Endothelial cell of umbilical vein (primary cell): Measurements from ENCODE around the gene KLF2. TPM values are rescaled to one million over a fixed set of nuclear protein-coding genes. Genes with fewer than 3 reads are reported as not detected.

Experiments used
- BruUV-seq: library from RNA; stranded (reverse); fragments of 400-500 nt; replicated peaks from 2 replicates; lab custom pipeline; 2021; lab: Mats Ljungman, UMichigan
- CTCF ChIA-PET: fragments of 300-600, 350-600 bp; sonication (Branson Sonifier 250); formaldehyde crosslinking; loops from one replicate; lab custom pipeline; 2021; ENCODE audit warnings: antibody characterized with exemption, inconsistent platforms; lab: Charles Lee
- POLR2A ChIA-PET: fragments of 300-600, 350-600 bp; sonication (Branson Sonifier 250); formaldehyde crosslinking; loops from one replicate; lab custom pipeline; 2021; ENCODE audit warnings: antibody characterized with exemption, inconsistent platforms; lab: Charles Lee
- DNase-seq: peaks from one replicate; pipeline ENCODE4 v3.0.0-alpha.2; 2011; ENCODE audit warnings: low read depth, low spot score
- FAIRE-seq: peaks from 2 replicates; lab custom pipeline; 2011; peaks lifted over from hg19 to GRCh38; lab: Jason Lieb, UNC
- H2AFZ ChIP-seq: 2 replicates; pipeline ENCODE4 v1.6.0; 2012; ENCODE audit warnings: low read depth, low read length, control low read depth, inconsistent platforms
- H3K27ac ChIP-seq: 2 replicates; pipeline ENCODE4 v1.5.1; 2011; ENCODE audit warnings: low read depth, mild to moderate bottlenecking, control low read depth, low read length, moderate library complexity; ENCODE audit not compliant: insufficient read depth
- H3K27me3 ChIP-seq, 2 experiments: 2 replicates each; pipeline versions ENCODE4 v1.6.0 to v1.6.1; 2011; ENCODE audit warnings: low read length in 2 of 2, mixed read lengths in 1 of 2; ENCODE audit not compliant: control insufficient read depth in 2 of 2, insufficient read depth in 2 of 2
- H3K36me3 ChIP-seq, 2 experiments: 2 replicates in 1 of 2; 3 replicates in 1 of 2; pipeline ENCODE4 v1.5.1; 2011; ENCODE audit warnings: low read length in 2 of 2, mild to moderate bottlenecking in 1 of 2, moderate library complexity in 1 of 2; ENCODE audit not compliant: control insufficient read depth in 2 of 2, insufficient read depth in 2 of 2; ENCODE audit errors: extremely low read depth in 1 of 2
- H3K4me1 ChIP-seq: 3 replicates; pipeline ENCODE4 v1.5.1; 2011; ENCODE audit warnings: mild to moderate bottlenecking, low read length; ENCODE audit not compliant: control insufficient read depth, insufficient read depth; ENCODE audit errors: extremely low read depth
- H3K4me2 ChIP-seq: 2 replicates; pipeline ENCODE4 v1.6.1; 2011; ENCODE audit warnings: low read length, control low read depth, mixed read lengths; ENCODE audit not compliant: insufficient read depth
- H3K4me3 ChIP-seq, 3 experiments: fragments of 200-600 bp in 1 of 3; sonication (generic), shearing (Covaris generic) in 1 of 3; replicated peaks in 1 of 3; 2 replicates each; pipeline ENCODE4 v1.5.1; 2011 to 2016; ENCODE audit warnings: control low read depth in 3 of 3, low read length in 3 of 3, mild to moderate bottlenecking in 2 of 3, inconsistent platforms in 1 of 3, low read depth in 1 of 3, moderate library complexity in 1 of 3; ENCODE audit not compliant: insufficient read depth in 1 of 3
- H3K79me2 ChIP-seq: 2 replicates; pipeline ENCODE4 v1.6.0; 2012; ENCODE audit warnings: low read length, inconsistent platforms; ENCODE audit not compliant: control insufficient read depth, insufficient read depth
- H3K9ac ChIP-seq: replicated peaks from 2 replicates; pipeline ENCODE3; 2011; ENCODE audit warnings: low read length, control low read depth; ENCODE audit not compliant: insufficient read depth; ENCODE audit errors: extremely low read depth
- H3K9me1 ChIP-seq: replicated peaks from 3 replicates; pipeline ENCODE4 v1.6.0; 2011; ENCODE audit warnings: mild to moderate bottlenecking, low read length; ENCODE audit not compliant: control insufficient read depth, insufficient read depth; ENCODE audit errors: extremely low read depth
- H3K9me3 ChIP-seq: replicated peaks from 2 replicates; pipeline ENCODE4 v1.5.1; 2012; ENCODE audit warnings: low read length, inconsistent platforms; ENCODE audit not compliant: control insufficient read depth, insufficient read depth
- H4K20me1 ChIP-seq: replicated peaks from 2 replicates; pipeline ENCODE3; 2011; ENCODE audit warnings: mild to moderate bottlenecking, low read length; ENCODE audit not compliant: control insufficient read depth, insufficient read depth; ENCODE audit errors: extremely low read depth
- EZH2 ChIP-seq: IDR thresholded peaks from 2 replicates; pipeline ENCODE4 v1.6.1; 2012; ENCODE audit warnings: borderline replicate concordance, low read depth, mild to moderate bottlenecking, moderate library complexity, low read length, inconsistent platforms; ENCODE audit not compliant: severe bottlenecking
- FOS ChIP-seq: IDR thresholded peaks from 2 replicates; pipeline ENCODE4 v1.6.1; 2011; ENCODE audit warnings: mild to moderate bottlenecking, low read length, moderate library complexity, borderline replicate concordance; ENCODE audit not compliant: insufficient read depth
- GATA2 ChIP-seq: IDR thresholded peaks from 2 replicates; pipeline ENCODE4 v1.7.0; 2011; ENCODE audit warnings: low read depth, mild to moderate bottlenecking, moderate library complexity, mixed read lengths, low read length; ENCODE audit not compliant: insufficient read length, insufficient read depth
- JUN ChIP-seq: IDR thresholded peaks from 2 replicates; pipeline ENCODE4 v1.6.1; 2011; ENCODE audit warnings: borderline replicate concordance, low read depth; ENCODE audit not compliant: insufficient read length, insufficient read depth
- MYC ChIP-seq: IDR thresholded peaks from one replicate; pipeline ENCODE4 v1.6.1; 2011; ENCODE audit warnings: mild to moderate bottlenecking, low read depth, low read length
- POLR2A ChIP-seq: IDR thresholded peaks from 2 replicates; pipeline ENCODE4 v1.6.1; 2012; ENCODE audit warnings: low read depth, mild to moderate bottlenecking, control low read depth, low read length
- POLR2AphosphoS5 ChIP-seq: IDR thresholded peaks from 2 replicates; pipeline ENCODE4 v1.6.1; 2012; ENCODE audit warnings: low read depth, mild to moderate bottlenecking, control low read depth, low read length, moderate library complexity; ENCODE audit not compliant: insufficient read depth
- dilution Hi-C: fragments of 300-500 bp; cut with MboI; formaldehyde crosslinking; loops from one replicate; pipeline ENCODE4 v1.15.0; 2019; ENCODE audit warnings: low sequenced_read_pairs; ENCODE audit not compliant: extremely low pct_ligation_motif_present
- intact Hi-C: fragments of 100-400 bp; cut with micrococcal nuclease; formaldehyde crosslinking; loops from one replicate; pipeline ENCODE4 v1.10.0; 2022
- polyA plus RNA-seq, 4 experiments: library from polyadenylated mRNA; depleted of rRNA in 3 of 4; stranded (reverse) in 3 of 4; unstranded in 1 of 4; fragments of >200 nt; gene quantifications; 2 replicates each; pipeline versions ENCODE4 v1.2.1 to v1.2.3, GENCODE V29; 2011 to 2012; ENCODE audit warnings: missing spikeins in 1 of 4
- total RNA-seq: library from RNA; stranded (reverse); gene quantifications from 2 replicates; pipeline ENCODE4 v1.2.3, GENCODE V29; 2021
- TF ChIP-seq, protein P1 (sequence below): IDR thresholded peaks from 2 replicates; pipeline ENCODE4 v1.6.1; 2011; ENCODE audit not compliant: insufficient read depth, insufficient read length
- TF ChIP-seq, protein P2 (sequence below), 2 donors: IDR thresholded peaks; 1 replicate in 1 of 2; 2 replicates in 1 of 2; pipeline ENCODE4 v1.5.1; 2011; ENCODE audit warnings: low read length in 2 of 2, mild to moderate bottlenecking in 2 of 2, moderate library complexity in 2 of 2, control low read depth in 1 of 2, inconsistent platforms in 1 of 2, low read depth in 1 of 2; ENCODE audit not compliant: insufficient read depth in 1 of 2; ENCODE audit errors: extremely low read depth in 1 of 2

The KLF2 gene
- total and polyA plus RNA-seq, 2 donors (not counting 3 experiments of a cell fraction or from before 2014, with no cell fraction given): 23.4 to 30.3 TPM

DNA sequence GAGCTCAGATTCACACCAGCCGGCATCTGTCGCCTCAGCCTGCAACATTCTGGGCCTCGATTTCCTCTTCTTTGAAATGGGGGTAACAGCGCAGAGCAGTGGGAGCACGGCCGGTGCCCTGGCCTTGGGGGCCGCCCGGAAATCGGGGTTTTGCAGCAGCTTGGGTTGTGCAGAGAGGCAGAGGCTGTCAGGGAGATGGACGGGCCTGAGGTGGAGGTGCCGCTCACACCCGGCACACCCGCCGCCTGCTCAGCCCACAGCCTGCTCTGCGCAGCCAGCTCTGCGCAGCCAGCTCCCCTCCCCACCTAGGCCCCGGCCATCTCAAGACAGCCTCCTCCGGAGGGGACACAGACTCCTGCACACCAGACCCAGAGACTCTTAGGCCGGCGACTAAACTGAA, 10.6 kb downstream of the KLF2 start:
- no peak overlapping the region for H3K4me3 ChIP-seq
- no peaks in the 10 kb centered on the region for H3K27me3 ChIP-seq
- no peak overlapping the region for H3K9ac ChIP-seq
- no peaks in the 10 kb centered on the region for H3K79me2 ChIP-seq
- dilution Hi-C loops (no loop called here), intact Hi-C loops (no loop called here)
- H3K27ac ChIP-seq: no peak overlapping the region
- H3K9me3 ChIP-seq: no peaks in the 10 kb centered on the region
- TF ChIP-seq MYC (no peak), JUN (no peak), POLR2AphosphoS5 (no peak)
- CTCF ChIA-PET: interaction anchor here (1.1 to 2.1 kb wide), 3 partner anchors 48 to 87 kb away, joined by 3 to 7 read pairs (median 6); no protein-coding TSS in a partner anchor
- DNase-seq: no peak
- no peak overlapping the region for H2AFZ ChIP-seq
- peaks cover 31% of the 10 kb centered on the region for H3K4me1 ChIP-seq
- POLR2A ChIA-PET: no interaction called here
- FAIRE-seq: no peak
- H3K9me1 ChIP-seq: no peaks in the 10 kb centered on the region
- no TSS peak for BruUV-seq
- no peak overlapping the region for H3K4me2 ChIP-seq
- H3K36me3 ChIP-seq: no peaks in the 10 kb centered on the region
- no peaks in the 10 kb centered on the region for H4K20me1 ChIP-seq

DNA sequence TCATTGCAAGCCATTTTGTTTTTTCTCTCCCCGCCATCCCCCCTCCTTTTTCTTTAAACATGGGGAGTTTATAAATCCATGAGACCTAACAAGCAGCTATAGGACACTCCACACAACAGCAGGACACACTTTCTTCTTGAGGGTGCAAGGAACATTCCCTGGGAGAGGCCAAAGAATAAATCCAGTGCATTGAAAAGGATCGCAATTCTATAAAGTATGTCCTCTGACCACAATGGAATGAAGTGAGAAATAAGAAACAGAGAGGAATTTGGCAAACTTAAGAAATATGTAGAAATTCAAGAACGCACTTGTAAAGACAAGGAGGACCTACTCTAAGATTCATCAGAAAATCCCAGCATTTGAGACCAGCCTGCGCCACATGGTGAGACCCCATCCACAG, 11.9 kb downstream of the KLF2 start:
- no peaks in the 10 kb centered on the region for H3K79me2 ChIP-seq
- no peaks in the 10 kb centered on the region for H3K36me3 ChIP-seq
- ChIA-PET CTCF (interaction anchor here (0.6 to 3.5 kb wide), 5 partner anchors 14 to 91 kb away, joined by 3 to 43 read pairs (median 7); no protein-coding TSS in a partner anchor), POLR2A (no interaction called here)
- no peak overlapping the region for H3K4me3 ChIP-seq
- no peak overlapping the region for H3K27ac ChIP-seq
- H4K20me1 ChIP-seq: no peaks in the 10 kb centered on the region
- dilution Hi-C loops: no loop called here
- H3K9me1 ChIP-seq: no peaks in the 10 kb centered on the region
- no TSS peak for BruUV-seq
- TF ChIP-seq MYC (no peak), GATA2 (no peak), JUN (no peak), POLR2AphosphoS5 (no peak), EZH2 (no peak), POLR2A (no peak), FOS (no peak)
- TF ChIP-seq, protein P1, sequence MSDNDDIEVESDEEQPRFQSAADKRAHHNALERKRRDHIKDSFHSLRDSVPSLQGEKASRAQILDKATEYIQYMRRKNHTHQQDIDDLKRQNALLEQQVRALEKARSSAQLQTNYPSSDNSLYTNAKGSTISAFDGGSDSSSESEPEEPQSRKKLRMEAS: no peak
- TF ChIP-seq, protein P2, sequence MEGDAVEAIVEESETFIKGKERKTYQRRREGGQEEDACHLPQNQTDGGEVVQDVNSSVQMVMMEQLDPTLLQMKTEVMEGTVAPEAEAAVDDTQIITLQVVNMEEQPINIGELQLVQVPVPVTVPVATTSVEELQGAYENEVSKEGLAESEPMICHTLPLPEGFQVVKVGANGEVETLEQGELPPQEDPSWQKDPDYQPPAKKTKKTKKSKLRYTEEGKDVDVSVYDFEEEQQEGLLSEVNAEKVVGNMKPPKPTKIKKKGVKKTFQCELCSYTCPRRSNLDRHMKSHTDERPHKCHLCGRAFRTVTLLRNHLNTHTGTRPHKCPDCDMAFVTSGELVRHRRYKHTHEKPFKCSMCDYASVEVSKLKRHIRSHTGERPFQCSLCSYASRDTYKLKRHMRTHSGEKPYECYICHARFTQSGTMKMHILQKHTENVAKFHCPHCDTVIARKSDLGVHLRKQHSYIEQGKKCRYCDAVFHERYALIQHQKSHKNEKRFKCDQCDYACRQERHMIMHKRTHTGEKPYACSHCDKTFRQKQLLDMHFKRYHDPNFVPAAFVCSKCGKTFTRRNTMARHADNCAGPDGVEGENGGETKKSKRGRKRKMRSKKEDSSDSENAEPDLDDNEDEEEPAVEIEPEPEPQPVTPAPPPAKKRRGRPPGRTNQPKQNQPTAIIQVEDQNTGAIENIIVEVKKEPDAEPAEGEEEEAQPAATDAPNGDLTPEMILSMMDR (IDR thresholded peaks at IDR 0.05; ENCODE audit: extremely low read depth in 1 of 2, insufficient read depth in 1 of 2, low read depth in 1 of 2, low read length in 2 of 2): no peak
- peaks cover 34% of the 10 kb centered on the region for H3K4me1 ChIP-seq
- FAIRE-seq (peak; percentile 49), DNase-seq (no peak)
- intact Hi-C loops: no loop called here
- H3K27me3 ChIP-seq: no peaks in the 10 kb centered on the region
- H2AFZ ChIP-seq: no peak overlapping the region
- H3K4me2 ChIP-seq: no peak overlapping the region
- no peak overlapping the region for H3K9ac ChIP-seq
- no peaks in the 10 kb centered on the region for H3K9me3 ChIP-seq
